ENCODE results near the gene MRPL2. TPM values are rescaled to one million over a fixed set of nuclear protein-coding genes. Genes with fewer than 3 reads are reported as not detected.

The MRPL2 gene
- total and polyA plus RNA-seq, 2 of the 4 experiments (the other 2 are of a cell fraction) = 18.1 to 45.9 TPM

DNA sequence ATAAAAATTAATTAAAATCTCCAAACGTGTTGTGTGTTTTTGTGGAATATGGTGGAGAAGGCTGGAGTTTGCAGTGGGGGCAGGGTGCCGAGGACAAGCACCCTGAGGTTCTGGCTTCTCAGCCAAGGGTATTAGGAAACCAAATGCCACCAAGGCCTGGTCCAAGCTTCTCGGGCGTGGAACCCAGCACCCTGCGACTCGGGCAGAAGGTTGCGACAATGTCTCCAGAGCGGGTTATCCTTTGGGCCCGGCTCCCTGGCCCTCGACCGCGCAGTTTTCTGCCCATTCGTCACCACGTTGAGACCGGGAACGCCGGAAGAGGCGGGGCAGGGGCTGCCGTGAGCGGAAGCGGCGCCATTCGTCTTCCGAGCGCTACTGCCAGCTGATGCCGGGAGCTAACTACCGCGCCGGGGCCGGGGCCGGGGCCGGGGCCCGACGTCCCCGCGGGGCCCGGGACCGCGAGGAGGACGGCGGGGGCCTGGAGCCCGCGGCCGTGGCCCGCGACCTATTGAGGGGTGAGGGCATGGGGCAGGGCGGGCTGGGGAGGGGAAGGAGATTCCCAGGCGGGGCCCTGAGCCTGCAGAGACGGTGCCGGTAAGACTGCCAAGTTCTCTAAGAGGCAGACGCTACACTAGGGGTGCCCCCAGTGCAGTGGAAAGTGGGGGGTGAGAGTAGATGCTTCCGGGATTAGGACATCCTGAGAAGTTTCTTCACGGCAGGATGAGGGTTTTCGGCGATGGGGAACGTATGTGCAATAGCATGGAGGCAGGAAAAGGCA, 37.8 kb downstream of the MRPL2 start, which contains the start of gene RRP36:
RRP36 (plus strand) TSS at position 354 of the 778 bp plus-strand sequence; CDS start at position 386, 32 bp downstream.
- H2BK15ac ChIP-seq (ENCODE audit: low read depth, low read length) = no peak within 1 kb of the TSS
- ChIA-PET POLR2A (ENCODE audit: unreplicated experiment) (interaction anchor here (0.6 kb wide), 3 partner anchors 38 to 248 kb away, joined by 3 read pairs; partner anchors contain the start of genes CNPY3, KLC4 and MRPL2), CTCF (no interaction called here)
- in situ Hi-C loops (cut with MboI; ENCODE audit: low sequenced_read_pairs) = no loop called here
- peaks cover 12% of the 10 kb centered on the region for H4K20me1 ChIP-seq (ENCODE audit: insufficient read depth, low read length)
- peak; percentile 91 for ATAC-seq (ENCODE audit: low read depth)
- H3K36me3 ChIP-seq (ENCODE audit: control insufficient read depth, insufficient read depth, low read length) = peaks cover 48% of the 10 kb centered on the region
- peaks cover 9% of the 10 kb centered on the region for H3K4me1 ChIP-seq (ENCODE audit: control insufficient read depth, insufficient read depth, low read length)
- peak within 1 kb of the TSS; percentile 98 for H4K5ac ChIP-seq (ENCODE audit: low read depth, low read length)
- H3K4me2 ChIP-seq (ENCODE audit: low read depth, low read length) = peak within 1 kb of the TSS; percentile 97
- 0 out of 2 replicates have a peak, but pooled peaks cover 4% of the 10 kb centered on the region for H3K9me1 ChIP-seq (ENCODE audit: insufficient read depth, low read length)
- H3K14ac ChIP-seq (replicated peaks; ENCODE audit: low read depth, low read length) = peak within 1 kb of the TSS; percentile 98
- peak within 1 kb of the TSS; percentile 83 for H2BK5ac ChIP-seq (ENCODE audit: low read depth, low read length, poor library complexity, severe bottlenecking)
- dilution Hi-C loops (cut with HindIII; ENCODE audit: low sequenced_read_pairs, unreplicated experiment) = no loop called here
- intact Hi-C loops (cut with micrococcal nuclease) = no loop called here
- H3K56ac ChIP-seq (ENCODE audit: extremely low read depth, insufficient read depth, low read length) = peak within 1 kb of the TSS; percentile 77
- H2BK120ac ChIP-seq (ENCODE audit: low read depth, low read length) = peak within 1 kb of the TSS; percentile 74; the same call in 1 of the 2 replicates
- DNase-seq = peak; percentile 58
- H3K27me3 ChIP-seq (ENCODE audit: control insufficient read depth, insufficient read depth, low read length) = no peaks in the 10 kb centered on the region
- H2AFZ ChIP-seq (replicated peaks; ENCODE audit: low read length, poor library complexity) = peak within 1 kb of the TSS; percentile 98
- no peaks in the 10 kb centered on the region for H3K9me3 ChIP-seq (ENCODE audit: control insufficient read depth, insufficient read depth, low read length)
- peaks cover 26 to 72% of the 10 kb centered on the region in 2 experiments for H3K79me1 ChIP-seq (ENCODE audit: low read depth in 1 of 2, low read length in 2 of 2)
- H4K91ac ChIP-seq (ENCODE audit: insufficient read depth, low read depth, low read length) = peak within 1 kb of the TSS; percentile 97
- TF ChIP-seq NFE2L2 (IDR thresholded peaks at IDR 0.05; ENCODE audit: low read depth, low read length) (no peak), BHLHE40 (IDR thresholded peaks at IDR 0.05; ENCODE audit: low read depth, low read length) (no peak), MAZ (IDR thresholded peaks at IDR 0.05; ENCODE audit: borderline replicate concordance, low read depth, low read length) (no peak), CEBPB (IDR thresholded peaks at IDR 0.05; ENCODE audit: low read depth, low read length) (peak; percentile 16; the same call in 1 of the 2 replicates), FOS (IDR thresholded peaks at IDR 0.05; ENCODE audit: low read depth, low read length) (no peak), MXI1 (IDR thresholded peaks at IDR 0.05; ENCODE audit: borderline replicate concordance, low read depth, low read length) (peak; percentile 72; the same call in 1 of the 2 replicates)
- H3K27ac ChIP-seq (ENCODE audit: insufficient read depth, low read length) = peak within 1 kb of the TSS; percentile 89
- 0% methylated on average over 12 of the region's 56 CpGs; no CpG with 5 or more reads in 1 of the 2 experiments for WGBS, 2 experiments (ENCODE audit: extremely low coverage in 2 of 2, insufficient read length in 1 of 2)
- H3K18ac ChIP-seq (ENCODE audit: low read depth, low read length) = peak within 1 kb of the TSS; percentile 58; the same call in 1 of the 2 replicates
- peak within 1 kb of the TSS; percentile 95 for H3K9ac ChIP-seq (ENCODE audit: low read depth, low read length)
- no peak within 1 kb of the TSS for H2BK20ac ChIP-seq (ENCODE audit: low read depth, low read length)
- peak within 1 kb of the TSS; percentile 77 for H3K4me3 ChIP-seq (ENCODE audit: insufficient read depth, low read depth, low read length)
- H3K23ac ChIP-seq (ENCODE audit: low read depth, low read length) = peak within 1 kb of the TSS; percentile 94
- peak within 1 kb of the TSS; percentile 97 for H2AK9ac ChIP-seq (replicated peaks; ENCODE audit: low read depth, low read length, poor library complexity)
- peak within 1 kb of the TSS; percentile 99 for H3K4ac ChIP-seq (ENCODE audit: low read depth, low read length)
- peak within 1 kb of the TSS; percentile 88 to 99 for H4K8ac ChIP-seq (ENCODE audit: low read depth in 2 of 2, low read length in 2 of 2)
- H2AK5ac ChIP-seq (ENCODE audit: low read depth, low read length) = peak within 1 kb of the TSS; percentile 91
- BruUV-seq (replicated peaks) = no TSS peak
